ENCODE results near the gene CHST15. TPM values are rescaled to one million over a fixed set of nuclear protein-coding genes. Genes with fewer than 3 reads are reported as not detected.

Gene CHST15
- total RNA-seq, 1 donor from 2014 or later: 148 TPM

- TF ChIP-seq CTCF (IDR thresholded peaks at IDR 0.05; ENCODE audit: unreplicated experiment): no peak
- peaks cover 34% of the 10 kb centered on the region for H3K27me3 Mint-ChIP-seq (ENCODE audit: unreplicated experiment)
- H3K27ac Mint-ChIP-seq (ENCODE audit: unreplicated experiment): peak overlapping the region; percentile 76
- H3K36me3 Mint-ChIP-seq (ENCODE audit: low read depth, unreplicated experiment): no peaks in the 10 kb centered on the region
- no peak overlapping the region for H3K4me3 Mint-ChIP-seq (ENCODE audit: unreplicated experiment)
- peaks cover 15% of the 10 kb centered on the region for H3K4me1 Mint-ChIP-seq (ENCODE audit: unreplicated experiment)
- peaks cover 5% of the 10 kb centered on the region for H3K9me3 Mint-ChIP-seq (ENCODE audit: unreplicated experiment)
- DNase-seq (ENCODE audit: low spot score): no peak
These were observed 99.6 kb downstream of the CHST15 start for GRCh38 chr10:123993534-123994416.

GRCh38 chr10:123991611-123992570 lies 101.5 kb downstream of the CHST15 start:
- H3K36me3 Mint-ChIP-seq (ENCODE audit: low read depth, unreplicated experiment): no peaks in the 10 kb centered on the region
- H3K4me3 Mint-ChIP-seq (ENCODE audit: unreplicated experiment): no peak overlapping the region

GRCh38 chr10:123990889-123991288 lies 102.5 kb downstream of the CHST15 start:
- H3K9me3 Mint-ChIP-seq (ENCODE audit: unreplicated experiment): peaks cover 5% of the 10 kb centered on the region
- H3K4me1 Mint-ChIP-seq (ENCODE audit: unreplicated experiment): peaks cover 13% of the 10 kb centered on the region
- no peak for DNase-seq (ENCODE audit: low spot score)
- H3K27me3 Mint-ChIP-seq (ENCODE audit: unreplicated experiment): peaks cover 21% of the 10 kb centered on the region
- no peak for TF ChIP-seq CTCF (IDR thresholded peaks at IDR 0.05; ENCODE audit: unreplicated experiment)
- H3K36me3 Mint-ChIP-seq (ENCODE audit: low read depth, unreplicated experiment): no peaks in the 10 kb centered on the region
- H3K27ac Mint-ChIP-seq (ENCODE audit: unreplicated experiment): no peak overlapping the region
- peak overlapping the region; percentile 80 for H3K4me3 Mint-ChIP-seq (ENCODE audit: unreplicated experiment)

More at GRCh38 chr10:123991611-123992570, 101.5 kb downstream of the CHST15 start:
- TF ChIP-seq CTCF (IDR thresholded peaks at IDR 0.05; ENCODE audit: unreplicated experiment): no peak
- peaks cover 24% of the 10 kb centered on the region for H3K27me3 Mint-ChIP-seq (ENCODE audit: unreplicated experiment)
- peaks cover 5% of the 10 kb centered on the region for H3K9me3 Mint-ChIP-seq (ENCODE audit: unreplicated experiment)
- peaks cover 15% of the 10 kb centered on the region for H3K4me1 Mint-ChIP-seq (ENCODE audit: unreplicated experiment)
- H3K27ac Mint-ChIP-seq (ENCODE audit: unreplicated experiment): no peak overlapping the region
- no peak for DNase-seq (ENCODE audit: low spot score)

GRCh38 chr10:123988694-123989093 lies 104.7 kb downstream of the CHST15 start:
- peaks cover 16% of the 10 kb centered on the region for H3K27me3 Mint-ChIP-seq (ENCODE audit: unreplicated experiment)
- H3K4me3 Mint-ChIP-seq (ENCODE audit: unreplicated experiment): no peak overlapping the region
- H3K9me3 Mint-ChIP-seq (ENCODE audit: unreplicated experiment): peaks cover 5% of the 10 kb centered on the region
- no peak for DNase-seq (ENCODE audit: low spot score)
- no peaks in the 10 kb centered on the region for H3K36me3 Mint-ChIP-seq (ENCODE audit: low read depth, unreplicated experiment)
- no peak for TF ChIP-seq CTCF (IDR thresholded peaks at IDR 0.05; ENCODE audit: unreplicated experiment)
- peaks cover 7% of the 10 kb centered on the region for H3K4me1 Mint-ChIP-seq (ENCODE audit: unreplicated experiment)
- H3K27ac Mint-ChIP-seq (ENCODE audit: unreplicated experiment): no peak overlapping the region

Data from endothelial cell (in vitro differentiated cells).